ENCODE data around the gene TTN.

DNA sequence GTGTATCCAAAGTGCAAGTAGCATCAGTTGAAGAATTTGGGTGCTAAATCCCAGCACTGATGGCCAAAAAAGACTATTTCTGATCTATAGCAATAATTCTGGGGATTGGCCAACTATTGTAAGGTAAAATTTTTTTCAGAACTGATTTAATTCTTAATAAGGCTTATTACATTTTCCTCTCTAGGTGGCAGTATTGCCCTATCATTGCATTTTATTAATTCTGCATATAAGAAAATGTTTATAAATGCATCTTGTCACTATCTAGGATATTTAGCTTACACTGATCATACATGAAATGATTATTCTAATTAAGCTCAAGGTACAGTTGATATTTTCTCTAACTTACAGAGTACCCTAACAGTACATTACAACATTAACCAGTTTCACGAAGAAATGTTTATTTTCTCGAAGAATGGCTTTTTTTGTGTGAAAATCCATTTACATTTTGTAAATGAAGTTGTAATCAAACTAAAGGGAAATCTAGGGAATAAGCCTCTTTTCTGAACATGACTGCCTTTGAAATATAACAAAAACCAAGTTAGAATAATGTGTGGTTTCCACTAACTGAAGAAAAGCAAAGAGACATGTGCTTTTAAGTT, 11.0 kb downstream of the TTN start:
- TF ChIP-seq, protein P1, sequence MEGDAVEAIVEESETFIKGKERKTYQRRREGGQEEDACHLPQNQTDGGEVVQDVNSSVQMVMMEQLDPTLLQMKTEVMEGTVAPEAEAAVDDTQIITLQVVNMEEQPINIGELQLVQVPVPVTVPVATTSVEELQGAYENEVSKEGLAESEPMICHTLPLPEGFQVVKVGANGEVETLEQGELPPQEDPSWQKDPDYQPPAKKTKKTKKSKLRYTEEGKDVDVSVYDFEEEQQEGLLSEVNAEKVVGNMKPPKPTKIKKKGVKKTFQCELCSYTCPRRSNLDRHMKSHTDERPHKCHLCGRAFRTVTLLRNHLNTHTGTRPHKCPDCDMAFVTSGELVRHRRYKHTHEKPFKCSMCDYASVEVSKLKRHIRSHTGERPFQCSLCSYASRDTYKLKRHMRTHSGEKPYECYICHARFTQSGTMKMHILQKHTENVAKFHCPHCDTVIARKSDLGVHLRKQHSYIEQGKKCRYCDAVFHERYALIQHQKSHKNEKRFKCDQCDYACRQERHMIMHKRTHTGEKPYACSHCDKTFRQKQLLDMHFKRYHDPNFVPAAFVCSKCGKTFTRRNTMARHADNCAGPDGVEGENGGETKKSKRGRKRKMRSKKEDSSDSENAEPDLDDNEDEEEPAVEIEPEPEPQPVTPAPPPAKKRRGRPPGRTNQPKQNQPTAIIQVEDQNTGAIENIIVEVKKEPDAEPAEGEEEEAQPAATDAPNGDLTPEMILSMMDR (conservative IDR thresholded peaks at IDR 0.05; ENCODE audit: low read depth in 2 of 2): peak in 1 of 2 experiments; percentile 86; a peak in 3 of 4 replicates
- TF ChIP-seq EZH2 (IDR thresholded peaks at IDR 0.05; ENCODE audit: low read depth, unreplicated experiment) (no peak), CREB1 (CRISPR knock-in tag; IDR thresholded peaks at IDR 0.05; ENCODE audit: low read depth) (no peak), POLR2AphosphoS5 (IDR thresholded peaks at IDR 0.05; ENCODE audit: low read depth) (no peak), EZH2phosphoT487 (IDR thresholded peaks at IDR 0.05; ENCODE audit: unreplicated experiment) (no peak), JUNB (IDR thresholded peaks at IDR 0.05; ENCODE audit: unreplicated experiment) (no peak)
- TF ChIP-seq, protein P2, sequence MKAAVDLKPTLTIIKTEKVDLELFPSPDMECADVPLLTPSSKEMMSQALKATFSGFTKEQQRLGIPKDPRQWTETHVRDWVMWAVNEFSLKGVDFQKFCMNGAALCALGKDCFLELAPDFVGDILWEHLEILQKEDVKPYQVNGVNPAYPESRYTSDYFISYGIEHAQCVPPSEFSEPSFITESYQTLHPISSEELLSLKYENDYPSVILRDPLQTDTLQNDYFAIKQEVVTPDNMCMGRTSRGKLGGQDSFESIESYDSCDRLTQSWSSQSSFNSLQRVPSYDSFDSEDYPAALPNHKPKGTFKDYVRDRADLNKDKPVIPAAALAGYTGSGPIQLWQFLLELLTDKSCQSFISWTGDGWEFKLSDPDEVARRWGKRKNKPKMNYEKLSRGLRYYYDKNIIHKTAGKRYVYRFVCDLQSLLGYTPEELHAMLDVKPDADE (IDR thresholded peaks at IDR 0.05): no peak
- TF ChIP-seq, protein P3, sequence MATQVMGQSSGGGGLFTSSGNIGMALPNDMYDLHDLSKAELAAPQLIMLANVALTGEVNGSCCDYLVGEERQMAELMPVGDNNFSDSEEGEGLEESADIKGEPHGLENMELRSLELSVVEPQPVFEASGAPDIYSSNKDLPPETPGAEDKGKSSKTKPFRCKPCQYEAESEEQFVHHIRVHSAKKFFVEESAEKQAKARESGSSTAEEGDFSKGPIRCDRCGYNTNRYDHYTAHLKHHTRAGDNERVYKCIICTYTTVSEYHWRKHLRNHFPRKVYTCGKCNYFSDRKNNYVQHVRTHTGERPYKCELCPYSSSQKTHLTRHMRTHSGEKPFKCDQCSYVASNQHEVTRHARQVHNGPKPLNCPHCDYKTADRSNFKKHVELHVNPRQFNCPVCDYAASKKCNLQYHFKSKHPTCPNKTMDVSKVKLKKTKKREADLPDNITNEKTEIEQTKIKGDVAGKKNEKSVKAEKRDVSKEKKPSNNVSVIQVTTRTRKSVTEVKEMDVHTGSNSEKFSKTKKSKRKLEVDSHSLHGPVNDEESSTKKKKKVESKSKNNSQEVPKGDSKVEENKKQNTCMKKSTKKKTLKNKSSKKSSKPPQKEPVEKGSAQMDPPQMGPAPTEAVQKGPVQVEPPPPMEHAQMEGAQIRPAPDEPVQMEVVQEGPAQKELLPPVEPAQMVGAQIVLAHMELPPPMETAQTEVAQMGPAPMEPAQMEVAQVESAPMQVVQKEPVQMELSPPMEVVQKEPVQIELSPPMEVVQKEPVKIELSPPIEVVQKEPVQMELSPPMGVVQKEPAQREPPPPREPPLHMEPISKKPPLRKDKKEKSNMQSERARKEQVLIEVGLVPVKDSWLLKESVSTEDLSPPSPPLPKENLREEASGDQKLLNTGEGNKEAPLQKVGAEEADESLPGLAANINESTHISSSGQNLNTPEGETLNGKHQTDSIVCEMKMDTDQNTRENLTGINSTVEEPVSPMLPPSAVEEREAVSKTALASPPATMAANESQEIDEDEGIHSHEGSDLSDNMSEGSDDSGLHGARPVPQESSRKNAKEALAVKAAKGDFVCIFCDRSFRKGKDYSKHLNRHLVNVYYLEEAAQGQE (IDR thresholded peaks at IDR 0.05; ENCODE audit: unreplicated experiment): no peak
